Endothelial cell of hepatic sinusoid (primary cell): Measurements from ENCODE around the gene TTLL5.

Source experiments
- in situ Hi-C: cut with HindIII; loops from 2 replicates; pipeline ENCODE4 v1.10.0; 2017; ENCODE audit warnings: low sequenced_read_pairs

The TTLL5 gene

DNA sequence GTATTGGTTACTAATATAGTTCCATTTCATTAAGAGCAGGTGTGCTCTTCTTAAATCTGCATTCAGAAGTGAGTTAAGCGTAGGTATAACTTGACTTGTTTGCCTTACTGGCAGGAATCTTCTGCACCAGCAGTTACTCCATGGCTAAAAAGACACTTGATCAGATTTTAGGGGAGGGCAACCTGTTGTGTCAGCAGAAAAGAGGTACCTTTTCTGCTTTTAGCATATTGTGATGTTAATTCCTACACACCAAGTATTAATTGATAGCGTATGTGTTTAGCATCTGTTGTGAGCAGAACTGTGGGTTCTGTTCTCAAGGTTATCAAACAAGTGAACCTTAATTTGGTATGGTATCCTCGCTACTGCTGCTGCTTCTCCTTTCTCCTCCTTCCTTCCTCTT is 38.3 kb downstream of the TTLL5 start:
- in situ Hi-C loops = no loop called here

DNA sequence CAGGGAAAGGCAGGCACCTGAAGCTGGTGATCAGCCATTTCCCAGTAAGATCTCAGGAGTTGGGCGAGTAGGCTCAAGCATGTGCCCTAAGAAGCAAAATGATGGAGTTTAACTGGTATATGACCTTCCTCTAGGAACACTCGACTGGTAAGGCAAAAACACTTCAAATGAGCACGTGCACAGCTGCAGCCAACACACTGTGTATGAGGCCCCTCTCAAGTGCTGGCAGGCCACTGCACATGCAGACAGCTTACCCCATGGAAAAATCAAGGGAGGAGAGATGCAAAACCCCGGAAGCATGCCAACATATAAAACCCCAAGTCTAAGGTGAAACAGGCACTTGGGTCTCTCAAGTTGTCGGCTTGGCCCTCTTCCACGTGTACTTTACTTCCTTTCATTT is 39.2 kb downstream of the TTLL5 start:
- in situ Hi-C loops = no loop called here

DNA sequence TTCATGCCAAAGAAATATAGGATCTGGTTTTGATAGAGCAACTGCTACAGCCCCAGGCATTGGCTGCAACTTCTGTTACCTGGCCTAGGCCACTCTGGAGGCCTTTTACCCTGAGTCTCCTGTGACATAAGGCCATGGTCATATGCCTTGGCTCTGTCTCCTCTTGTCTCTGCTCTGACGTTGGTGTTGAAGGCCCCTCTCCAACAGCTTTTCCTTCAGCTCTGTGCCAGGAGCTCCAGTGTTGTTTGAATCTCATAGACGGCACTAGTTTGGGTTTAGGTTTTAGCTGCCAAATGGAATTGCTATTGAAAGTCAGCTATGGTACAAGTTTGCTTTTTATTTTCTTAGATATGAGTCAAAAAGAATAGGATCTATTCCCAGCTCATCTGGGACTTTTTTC is 41.1 kb downstream of the TTLL5 start:
- in situ Hi-C loops = no loop called here

DNA sequence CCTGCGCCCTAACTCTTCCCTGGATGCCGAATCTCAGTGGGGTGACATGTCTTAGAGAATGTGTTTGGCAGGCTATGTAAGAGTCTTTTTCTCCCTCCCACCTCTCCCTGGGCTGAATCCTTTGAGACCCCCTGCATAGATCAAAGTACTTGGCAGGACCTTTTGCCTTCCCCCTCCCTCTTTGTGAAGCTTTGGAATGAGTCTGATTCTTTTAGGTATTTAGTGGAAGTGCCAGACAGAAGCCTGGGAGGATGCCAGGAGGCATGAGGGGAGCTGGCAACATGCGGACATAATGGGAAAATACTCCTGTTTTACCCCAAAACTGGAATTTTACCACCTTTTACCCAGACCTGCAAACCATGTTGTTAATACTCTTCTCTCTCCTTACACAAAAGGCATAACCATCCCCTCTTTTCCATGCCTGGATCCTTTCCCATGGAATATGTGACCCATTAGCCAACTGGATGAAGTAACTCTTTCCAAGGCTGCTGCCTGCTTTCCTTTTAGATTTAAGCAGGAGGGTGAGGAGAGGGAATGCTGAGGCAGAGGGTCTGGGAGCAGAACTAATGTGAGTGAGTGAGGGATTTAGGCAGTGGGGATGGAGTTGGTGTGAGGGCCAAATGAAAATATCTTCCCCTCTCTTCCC is 41.7 kb downstream of the TTLL5 start:
- in situ Hi-C loops = no loop called here

DNA sequence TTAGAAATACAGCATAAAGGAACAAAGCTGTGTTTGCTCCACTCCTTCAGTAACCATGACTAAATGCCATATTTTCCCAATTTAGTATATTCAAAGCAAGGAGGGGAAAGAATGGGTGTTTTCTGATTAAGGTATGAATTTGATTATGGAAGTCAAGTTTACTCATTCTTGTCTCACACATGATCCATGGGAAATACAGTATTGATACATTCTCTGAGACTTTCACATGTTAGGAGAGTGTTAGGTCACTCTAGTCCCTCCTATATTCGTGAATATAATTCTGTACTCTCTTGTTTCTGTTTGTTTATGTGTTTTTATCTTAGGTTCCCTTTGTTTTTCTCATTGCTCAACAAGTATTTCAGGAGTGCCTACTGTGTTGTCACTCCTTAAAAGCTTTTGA is 42.4 kb downstream of the TTLL5 start:
- in situ Hi-C loops = no loop called here

DNA sequence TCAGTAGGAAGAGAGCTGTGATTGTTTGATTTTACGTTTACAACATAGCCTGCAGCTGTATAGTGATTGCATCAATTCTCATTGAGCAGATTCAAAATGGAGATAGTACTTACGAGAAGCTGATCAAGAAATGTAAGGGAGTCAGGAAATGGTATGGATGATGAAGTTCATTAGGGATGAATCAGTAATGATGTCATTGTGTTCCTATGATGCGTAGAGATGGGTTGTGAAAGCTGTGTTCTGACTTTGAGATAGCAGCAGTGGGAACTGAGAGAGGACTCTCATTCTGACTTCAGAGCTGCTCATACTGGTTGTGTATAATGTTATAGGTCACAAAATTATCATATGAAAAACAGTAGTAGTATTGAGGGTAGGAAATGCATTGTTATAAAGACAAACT is 44.0 kb downstream of the TTLL5 start:
- in situ Hi-C loops = no loop called here

DNA sequence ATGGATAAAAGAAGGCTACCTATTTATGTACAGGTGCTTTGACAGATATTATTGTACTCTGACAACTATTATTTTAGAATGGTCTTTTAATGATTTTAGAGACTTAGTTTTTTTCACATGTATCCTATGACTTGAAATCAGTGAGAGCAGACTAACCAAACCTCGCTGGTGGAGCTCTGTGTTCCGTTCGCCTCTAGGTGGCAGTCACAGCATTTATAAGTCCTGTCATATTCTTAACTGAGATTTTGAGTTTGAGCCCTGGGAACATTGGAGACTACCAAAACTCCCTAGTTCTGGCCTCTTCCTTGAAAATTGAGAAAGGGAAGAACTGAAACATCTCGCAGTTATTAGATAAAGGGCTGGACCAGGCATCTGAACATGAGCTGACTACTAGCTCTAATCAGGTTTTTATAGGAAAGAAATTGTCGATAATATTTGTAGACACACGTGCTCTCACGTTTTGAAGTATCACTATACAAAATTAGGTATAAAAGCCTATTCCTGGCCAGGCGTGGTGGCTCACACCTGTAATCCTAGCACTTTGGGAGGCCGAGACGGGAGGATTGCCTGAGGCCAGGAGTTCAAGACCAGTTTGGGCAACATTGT is 48.3 kb downstream of the TTLL5 start:
- in situ Hi-C loops = no loop called here

DNA sequence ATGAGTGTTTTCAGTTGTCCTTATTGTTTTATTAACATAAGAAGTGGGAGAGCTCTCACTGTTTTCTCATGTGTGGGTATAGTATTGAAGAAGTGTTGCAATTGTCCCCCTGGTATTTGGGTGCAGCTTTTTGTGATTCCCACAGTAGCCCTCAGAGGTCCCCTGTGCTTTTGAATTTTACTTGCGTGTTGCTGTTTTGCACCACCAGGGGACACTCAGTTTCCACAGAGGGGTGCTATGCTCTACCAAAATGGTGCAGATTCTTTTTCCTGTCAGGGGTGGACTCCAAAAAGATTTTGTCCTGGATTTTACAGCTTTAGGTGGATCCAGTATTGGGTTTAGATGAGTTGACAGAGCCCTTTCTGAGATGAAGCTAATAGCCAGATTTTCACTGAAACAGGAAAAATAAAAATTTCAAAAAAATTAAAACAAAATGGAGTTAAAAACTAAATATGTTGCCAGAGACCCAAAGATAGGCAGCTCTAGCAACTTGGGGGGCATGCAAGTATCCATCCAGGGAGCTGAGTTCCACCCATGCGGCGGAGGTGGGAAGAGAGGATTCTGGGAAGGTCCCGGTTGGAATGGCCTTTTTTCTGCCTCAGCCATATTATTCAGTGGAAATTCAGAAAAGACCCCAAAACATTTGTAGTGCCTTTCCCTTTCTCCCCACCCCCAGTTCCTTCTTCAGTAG is 50.2 kb downstream of the TTLL5 start:
- in situ Hi-C loops = no loop called here

DNA sequence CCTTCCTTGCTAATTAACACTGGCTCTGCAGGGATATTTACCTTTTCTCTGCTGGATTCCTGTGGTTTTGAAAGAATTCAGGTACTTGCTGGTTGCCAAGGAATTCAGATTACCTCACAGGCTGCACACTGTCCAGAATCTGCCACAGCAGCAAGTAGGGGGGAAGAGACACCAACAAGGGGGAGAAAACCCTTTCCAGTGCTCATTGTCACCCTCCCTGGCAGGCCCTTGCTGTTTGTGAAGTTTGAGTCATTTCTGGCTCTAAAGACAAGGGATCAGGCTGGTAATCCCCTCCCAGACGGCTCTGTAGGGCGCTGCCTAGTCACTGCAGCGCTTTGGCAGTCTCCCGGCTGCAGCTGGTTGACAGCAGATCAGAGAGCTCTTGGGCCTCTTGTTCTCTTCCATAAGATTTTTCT is 50.8 kb downstream of the TTLL5 start:
- in situ Hi-C loops = no loop called here

DNA sequence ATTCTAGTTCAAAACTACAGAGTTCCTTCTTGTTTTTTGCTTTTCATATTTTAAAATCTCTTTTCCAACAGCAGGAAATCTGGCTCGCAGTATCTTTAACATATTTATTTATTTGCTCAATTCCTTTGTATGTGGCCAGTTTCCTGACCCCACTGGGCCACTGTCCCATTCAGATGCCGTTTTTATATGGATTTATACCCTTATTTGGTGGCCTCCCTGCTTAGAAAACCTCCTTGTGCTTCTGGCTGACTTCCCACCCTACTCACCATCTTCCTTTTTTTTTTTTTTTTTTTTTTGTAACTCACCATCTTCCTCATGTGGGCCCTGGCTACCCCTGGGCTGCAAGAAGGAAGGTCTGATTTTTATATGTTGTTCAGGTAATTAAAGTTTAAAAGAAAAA is 53.9 kb downstream of the TTLL5 start:
- in situ Hi-C loops = no loop called here

DNA sequence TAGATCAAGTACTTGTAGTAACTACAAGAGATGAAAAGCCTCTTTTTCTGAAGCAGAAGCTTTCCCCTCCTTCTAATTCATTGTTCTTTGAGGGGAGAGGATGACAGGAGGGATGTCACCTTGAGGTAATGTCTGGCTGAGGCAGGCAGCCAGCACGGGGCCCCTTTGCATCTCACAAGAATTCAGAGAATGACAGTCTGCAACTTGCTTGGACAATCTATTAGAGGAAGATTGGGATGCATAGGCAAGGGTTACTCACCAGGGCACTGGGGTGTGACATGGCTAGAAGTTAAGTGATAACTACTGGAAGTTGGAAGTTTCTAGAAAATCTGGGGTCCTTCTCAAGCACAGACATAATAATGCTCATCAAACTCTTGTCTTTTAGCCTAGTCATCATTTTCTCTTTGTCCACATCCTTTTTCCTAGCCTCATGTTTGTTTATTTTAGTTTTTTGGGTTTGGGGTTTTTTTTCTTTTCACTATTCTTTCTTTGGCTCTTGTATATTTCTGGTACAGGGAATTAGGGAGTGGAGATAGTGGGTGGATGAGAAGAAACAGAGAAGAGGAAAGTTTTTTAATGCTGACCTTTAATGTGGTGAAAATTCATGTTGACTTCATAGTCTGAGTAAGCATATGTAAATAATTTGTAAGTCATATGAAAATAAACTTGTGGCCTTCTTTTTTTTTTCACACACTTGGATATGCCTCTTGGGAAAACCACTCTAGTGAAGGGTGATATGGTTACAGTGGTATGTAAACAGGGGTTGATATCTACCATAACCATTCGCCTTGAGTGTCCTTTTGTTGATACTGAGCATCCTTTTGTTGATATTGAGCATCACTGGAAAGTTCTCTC is 55.1 kb downstream of the TTLL5 start:
- in situ Hi-C loops = no loop called here

DNA sequence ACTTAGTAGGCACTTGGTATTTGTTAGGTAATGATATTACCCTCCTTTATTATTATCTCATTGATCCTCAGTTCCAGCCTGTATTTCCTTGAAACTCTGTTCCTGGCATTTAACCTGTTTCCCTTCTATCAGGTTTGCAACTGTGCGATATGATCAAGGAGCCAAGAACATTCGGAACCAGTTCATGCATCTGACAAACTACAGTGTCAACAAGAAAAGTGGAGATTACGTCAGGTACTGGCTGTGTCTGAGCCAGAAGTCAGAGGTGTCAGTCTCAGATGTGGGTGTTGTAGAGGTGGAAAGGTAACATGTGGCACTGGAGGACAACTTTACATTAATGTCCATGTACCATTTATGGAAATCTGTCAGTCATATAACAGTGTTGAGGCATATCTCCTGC is 56.7 kb downstream of the TTLL5 start:
- in situ Hi-C loops = no loop called here

DNA sequence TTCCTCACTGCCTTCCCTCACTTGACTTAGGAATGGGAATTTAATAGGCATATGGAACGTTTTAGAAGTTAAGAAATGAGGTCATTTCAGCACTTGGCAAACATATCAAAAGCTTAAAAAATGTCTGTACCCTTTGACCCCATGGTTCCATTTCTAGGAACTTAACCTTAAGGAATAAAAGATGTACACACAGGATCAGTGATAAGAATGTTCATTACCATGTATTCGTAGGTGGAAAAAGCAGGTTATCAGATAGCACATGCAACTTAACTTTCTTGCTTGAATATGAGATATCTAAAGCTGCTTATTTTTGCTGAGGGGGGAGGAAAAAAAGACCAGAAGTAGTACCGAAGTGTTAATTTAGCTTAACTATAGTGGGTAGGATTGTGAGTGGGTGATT is 57.2 kb downstream of the TTLL5 start:
- in situ Hi-C loops = no loop called here

DNA sequence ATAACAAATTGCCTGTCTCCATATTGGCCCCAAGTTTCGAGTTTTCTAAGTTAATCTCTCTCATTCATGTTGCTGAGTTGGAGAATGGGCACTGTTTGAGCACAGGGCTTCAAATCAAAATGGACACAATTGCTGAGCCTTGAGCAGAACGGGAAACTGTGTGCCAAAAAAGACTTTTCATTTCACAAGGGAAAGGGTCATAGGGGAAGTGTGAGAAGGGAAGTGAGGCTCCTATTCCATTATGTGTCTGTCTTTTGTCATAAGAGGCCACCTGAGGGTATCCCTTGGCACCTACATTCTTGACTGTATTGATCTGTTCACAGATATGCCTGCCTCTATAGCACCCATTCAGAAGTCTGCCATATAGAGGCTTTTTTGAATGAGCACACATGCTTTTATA is 59.1 kb downstream of the TTLL5 start:
- in situ Hi-C loops = loop anchor here (5.0 kb wide), 1 partner anchor 47 kb away; no protein-coding TSS in a partner anchor

DNA sequence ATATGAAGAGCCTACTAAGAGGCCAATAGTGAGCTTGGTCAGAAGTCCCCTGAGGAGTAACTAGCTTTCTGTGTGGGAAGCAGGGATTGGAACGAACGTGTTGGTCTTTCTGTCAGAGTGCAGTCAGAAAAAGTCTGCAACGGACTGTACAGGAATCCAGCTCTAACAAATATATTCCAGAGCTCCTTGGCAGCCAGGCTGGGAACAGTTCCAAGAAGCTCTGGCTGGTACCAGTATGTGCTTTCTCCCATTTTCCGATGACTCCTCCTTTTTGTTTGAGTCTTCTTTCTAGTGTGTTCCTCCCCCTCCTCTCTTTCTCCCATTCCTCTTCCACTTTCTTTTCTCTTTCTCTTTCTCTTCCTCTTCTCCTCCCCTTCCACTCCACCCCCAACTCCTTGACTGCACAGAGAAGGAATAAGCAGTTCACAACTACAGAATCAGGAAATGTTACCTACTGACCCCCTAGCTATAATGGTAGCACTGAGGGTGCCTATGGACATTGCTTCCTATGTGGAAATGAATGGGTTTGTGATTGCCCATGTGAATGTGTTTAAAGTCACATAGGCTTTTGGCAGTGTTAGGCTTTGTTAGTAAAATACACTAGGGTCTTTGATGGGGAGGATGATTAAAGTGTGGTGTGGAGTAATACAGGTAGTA is 59.9 kb downstream of the TTLL5 start:
- in situ Hi-C loops = loop anchor here (5.0 kb wide), 1 partner anchor 46 kb away; no protein-coding TSS in a partner anchor

DNA sequence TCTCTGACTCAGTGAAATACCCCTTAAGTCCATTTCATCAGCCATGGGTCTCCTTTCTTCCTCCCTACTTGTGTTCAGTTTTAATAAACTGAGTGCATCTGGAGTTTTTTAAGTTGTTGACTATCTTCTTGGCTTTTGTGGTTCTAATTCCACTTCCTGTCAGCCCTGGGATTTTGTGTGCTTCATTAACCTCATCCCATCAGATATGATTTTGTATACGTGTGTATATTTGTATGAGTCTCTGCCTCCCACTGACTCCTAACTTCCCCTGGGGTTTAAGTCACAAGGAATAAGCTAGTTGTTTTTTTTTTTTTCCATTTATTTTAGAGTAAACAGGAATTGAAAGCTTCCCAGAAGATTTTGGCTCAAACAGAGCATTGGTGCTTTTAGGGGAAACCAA is 62.7 kb downstream of the TTLL5 start:
- in situ Hi-C loops = loop anchor here (5.0 kb wide), 1 partner anchor 44 kb away; no protein-coding TSS in a partner anchor

DNA sequence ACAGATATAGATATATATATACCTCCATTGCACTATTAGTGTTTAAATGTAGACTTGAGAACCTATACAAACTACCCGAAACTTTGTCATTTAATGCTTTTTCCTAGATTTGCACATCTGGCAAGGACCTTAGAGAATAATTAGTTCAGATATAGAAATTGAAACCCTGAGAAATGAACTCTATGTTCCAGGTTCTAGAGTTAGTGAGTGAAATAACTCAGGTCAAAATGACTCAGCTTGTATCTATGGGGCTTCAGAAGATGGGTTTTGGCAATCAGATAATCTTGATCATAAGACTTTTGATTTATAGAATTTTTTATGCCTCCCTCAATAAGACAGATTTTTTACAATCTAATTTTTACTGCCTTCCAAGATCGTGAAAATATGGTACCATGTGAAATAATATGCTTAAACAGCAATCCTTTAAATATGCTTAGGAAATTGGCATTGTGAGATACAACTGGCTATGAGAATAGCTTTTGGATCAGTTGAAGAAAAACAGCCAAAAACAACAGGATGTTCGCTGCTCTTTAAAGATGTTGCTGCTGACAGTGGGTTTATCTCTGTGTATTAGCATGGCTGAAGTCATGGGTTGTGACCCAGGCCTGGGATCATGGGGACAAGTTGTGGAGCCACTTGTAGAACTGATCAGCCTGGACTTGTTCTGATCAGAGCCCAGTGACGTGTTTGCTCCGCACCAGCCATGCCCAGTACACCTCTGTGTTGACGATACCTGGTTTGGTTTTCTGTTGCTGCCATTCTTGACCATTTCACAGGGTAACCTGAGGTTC is 63.6 kb downstream of the TTLL5 start:
- in situ Hi-C loops = loop anchor here (5.0 kb wide), 1 partner anchor 43 kb away; no protein-coding TSS in a partner anchor

DNA sequence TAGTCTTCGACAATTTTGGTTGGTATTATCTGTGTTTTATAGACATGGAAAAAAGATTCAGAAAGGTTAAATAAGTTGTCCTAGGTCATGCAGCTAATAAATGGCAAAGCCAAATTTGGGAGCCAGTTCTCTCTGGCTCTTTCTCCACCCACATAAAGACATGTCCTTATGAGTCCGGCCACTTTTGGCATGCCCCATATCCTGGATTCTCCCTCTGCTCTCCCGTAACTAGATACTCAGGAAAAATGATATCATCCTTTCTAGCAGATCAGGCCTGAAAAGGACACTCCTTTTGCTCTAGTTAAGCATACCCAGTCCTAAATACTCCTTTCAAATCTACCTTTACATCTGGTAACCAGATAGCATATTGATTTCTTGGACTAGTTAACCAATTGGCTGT is 64.4 kb downstream of the TTLL5 start:
- in situ Hi-C loops = no loop called here

DNA sequence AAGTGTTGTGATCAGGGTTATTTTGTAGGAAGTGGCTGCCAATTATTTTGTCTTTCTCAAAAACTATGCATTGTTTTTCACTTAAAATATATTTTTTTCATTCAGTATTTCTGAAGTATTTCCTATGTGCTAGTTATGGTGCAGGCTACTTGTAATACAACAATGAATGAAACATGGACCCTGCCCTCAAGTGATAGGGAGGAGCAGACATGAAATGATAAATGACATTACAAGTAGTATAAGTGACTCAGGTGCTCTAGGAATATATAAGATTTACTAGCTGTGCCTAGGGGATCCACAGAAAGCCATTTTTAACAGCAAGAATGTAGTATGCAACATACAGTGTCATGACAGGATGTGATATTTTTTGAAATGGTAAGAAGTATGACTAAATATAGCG is 65.3 kb downstream of the TTLL5 start:
- in situ Hi-C loops = no loop called here

DNA sequence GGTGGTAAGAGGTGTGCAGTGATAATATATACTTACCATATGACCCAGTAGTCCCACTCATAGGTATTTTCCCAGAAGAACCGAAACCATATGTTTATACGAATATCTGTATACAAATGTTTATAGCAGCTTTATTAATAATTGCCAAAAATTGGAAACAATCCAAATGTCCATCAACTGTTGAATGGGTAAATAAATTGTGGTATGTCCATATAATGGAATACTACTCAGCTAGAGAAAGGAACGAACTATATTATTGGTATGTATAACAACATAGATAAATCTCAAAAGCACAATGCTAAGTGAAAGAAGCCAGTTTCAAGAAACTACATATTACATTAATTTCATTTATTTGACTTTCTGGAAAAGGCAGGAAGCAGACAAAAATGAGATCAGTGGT is 66.1 kb downstream of the TTLL5 start:
- in situ Hi-C loops = no loop called here
